H1 (cell line): ENCODE data around the gene PDGFA. TPM values are rescaled to one million over a fixed set of nuclear protein-coding genes. Genes with fewer than 3 reads are reported as not detected.

ENCODE experiments used
- CTCF ChIA-PET: fragments of 300-600 bp; sonication (Branson Sonifier 250); formaldehyde crosslinking; loops from one replicate; lab custom pipeline; 2021; ENCODE audit not compliant: partially characterized antibody; lab: Charles Lee
- POLR2A ChIA-PET: fragments of 300-600 bp; sonication (Branson Sonifier 250); formaldehyde crosslinking; loops from one replicate; lab custom pipeline; 2021; ENCODE audit warnings: inconsistent platforms; ENCODE audit not compliant: partially characterized antibody; lab: Charles Lee
- DNase-seq, 2 experiments: peaks; one replicate each; pipeline versions ENCODE4 v3.0.0 to v3.0.0-alpha.2; 2010 to 2022; ENCODE audit warnings: low spot score in 2 of 2, low read depth in 1 of 2, mixed read lengths in 1 of 2
- FAIRE-seq: peaks from 2 replicates; lab custom pipeline; 2011; peaks lifted over from hg19 to GRCh38; lab: Jason Lieb, UNC
- H2AFZ ChIP-seq: 2 replicates; pipeline ENCODE4 v1.8.1; 2012; ENCODE audit warnings: low read length, inconsistent platforms
- H2AK5ac ChIP-seq: 2 replicates; pipeline ENCODE4 v1.6.1; 2013; ENCODE audit warnings: low read depth, low read length
- H2BK120ac ChIP-seq: replicated peaks from 2 replicates; pipeline ENCODE3; 2013; ENCODE audit warnings: low read depth, low read length, inconsistent platforms
- H2BK12ac ChIP-seq: 2 replicates; pipeline ENCODE4 v1.6.1; 2013; ENCODE audit warnings: low read depth, low read length
- H2BK15ac ChIP-seq: 2 replicates; pipeline ENCODE4 v1.6.1; 2013; ENCODE audit warnings: low read length
- H2BK20ac ChIP-seq: 2 replicates; pipeline ENCODE4 v1.6.1; 2013; ENCODE audit warnings: low read length
- H2BK5ac ChIP-seq: 2 replicates; pipeline ENCODE4 v1.6.1; 2013; ENCODE audit warnings: low read depth, low read length
- H3K14ac ChIP-seq: 2 replicates; pipeline ENCODE4 v1.6.1; 2013; ENCODE audit warnings: inconsistent platforms; ENCODE audit not compliant: insufficient read length
- H3K18ac ChIP-seq: 2 replicates; pipeline ENCODE4 v1.6.1; 2013; ENCODE audit warnings: low read length; ENCODE audit errors: extremely low read depth
- H3K23ac ChIP-seq: 2 replicates; pipeline ENCODE4 v1.6.1; 2013; ENCODE audit warnings: inconsistent platforms; ENCODE audit not compliant: insufficient read length
- H3K23me2 ChIP-seq: 2 replicates; pipeline ENCODE4 v1.6.1; 2013; ENCODE audit warnings: low read depth, low read length
- H3K27ac ChIP-seq: 2 replicates; pipeline ENCODE4 v1.6.1; 2011; ENCODE audit warnings: low read depth, low read length, inconsistent platforms
- H3K27me3 ChIP-seq, 4 experiments: replicated peaks in 1 of 4; 1 replicate in 1 of 4; 2 replicates in 3 of 4; pipeline versions ENCODE4 v1.6.1 to v1.8.1; 2011 to 2013; ENCODE audit warnings: low read length in 3 of 4, mild to moderate bottlenecking in 3 of 4, inconsistent platforms in 2 of 4, mixed read lengths in 2 of 4, moderate library complexity in 1 of 4; ENCODE audit not compliant: control insufficient read depth in 3 of 4, insufficient read depth in 3 of 4; ENCODE audit errors: extremely low read depth in 1 of 4
- H3K36me3 ChIP-seq, 4 experiments: 2 replicates each; pipeline versions ENCODE4 v1.6.1 to v1.8.1; 2011 to 2013; ENCODE audit warnings: mild to moderate bottlenecking in 4 of 4, low read length in 3 of 4, moderate library complexity in 2 of 4, control low read depth in 1 of 4, inconsistent platforms in 1 of 4; ENCODE audit not compliant: insufficient read depth in 4 of 4, control insufficient read depth in 2 of 4
- H3K4ac ChIP-seq: replicated peaks from 2 replicates; pipeline ENCODE3; 2013; ENCODE audit warnings: low read length, low read depth, mixed read lengths, inconsistent platforms; ENCODE audit not compliant: insufficient read length
- H3K4me1 ChIP-seq, 4 experiments: replicated peaks in 1 of 4; 1 replicate in 1 of 4; 2 replicates in 3 of 4; pipeline versions ENCODE4 v1.6.1 to v1.8.1; 2011 to 2013; ENCODE audit warnings: low read length in 3 of 4, inconsistent platforms in 2 of 4, mixed read lengths in 1 of 4; ENCODE audit not compliant: insufficient read depth in 4 of 4, control insufficient read depth in 3 of 4
- H3K4me2 ChIP-seq, 2 experiments: 2 replicates each; pipeline versions ENCODE4 v1.6.1 to v1.8.1; 2011 to 2013; ENCODE audit warnings: low read depth in 2 of 2, low read length in 2 of 2, control low read depth in 1 of 2, inconsistent platforms in 1 of 2, mild to moderate bottlenecking in 1 of 2; ENCODE audit not compliant: insufficient read depth in 1 of 2
- H3K4me3 ChIP-seq, 4 experiments: fragments of 200-600, 300-600 bp in 1 of 4; sonication (generic), shearing (Covaris generic), sonication (Bioruptor Twin) in 1 of 4; 2 replicates each; pipeline versions ENCODE4 v1.5.1 to v1.8.1; 2011 to 2016; ENCODE audit warnings: low read length in 4 of 4, low read depth in 3 of 4, control low read depth in 2 of 4, inconsistent platforms in 2 of 4, mild to moderate bottlenecking in 2 of 4, mixed read lengths in 1 of 4, moderate library complexity in 1 of 4; ENCODE audit not compliant: insufficient read depth in 2 of 4; ENCODE audit errors: extremely low read depth in 1 of 4
- H3K56ac ChIP-seq: replicated peaks from 2 replicates; pipeline ENCODE3; 2013; ENCODE audit warnings: low read depth, mild to moderate bottlenecking, mixed read lengths, low read length, inconsistent platforms; ENCODE audit not compliant: insufficient read length
- H3K79me1 ChIP-seq: 2 replicates; pipeline ENCODE4 v1.6.1; 2013; ENCODE audit warnings: low read depth, low read length, control low read depth
- H3K79me2 ChIP-seq, 2 experiments: 2 replicates each; pipeline versions ENCODE4 v1.6.1 to v1.8.1; 2012 to 2013; ENCODE audit warnings: low read length in 2 of 2, mild to moderate bottlenecking in 2 of 2, inconsistent platforms in 1 of 2; ENCODE audit not compliant: insufficient read depth in 2 of 2, control insufficient read depth in 1 of 2
- H3K9ac ChIP-seq, 4 experiments: replicated peaks in 1 of 4; 1 replicate in 1 of 4; 2 replicates in 3 of 4; pipeline versions ENCODE4 v1.6.1 to v1.8.1; 2011 to 2013; ENCODE audit warnings: low read depth in 3 of 4, low read length in 3 of 4, control low read depth in 2 of 4, mild to moderate bottlenecking in 2 of 4, moderate library complexity in 2 of 4, inconsistent platforms in 1 of 4; ENCODE audit errors: extremely low read depth in 1 of 4
- H3K9me3 ChIP-seq, 2 experiments: 2 replicates each; pipeline versions ENCODE4 v1.6.1 to v1.8.1; 2012 to 2013; ENCODE audit warnings: mild to moderate bottlenecking in 2 of 2, moderate library complexity in 2 of 2, control low read depth in 1 of 2, inconsistent platforms in 1 of 2, low read depth in 1 of 2, low read length in 1 of 2, mixed read lengths in 1 of 2; ENCODE audit not compliant: insufficient read depth in 2 of 2
- H4K20me1 ChIP-seq, 2 experiments: replicated peaks in 1 of 2; 2 replicates each; pipeline versions ENCODE3 to v1.8.1; 2011 to 2013; ENCODE audit warnings: inconsistent platforms in 2 of 2, low read length in 2 of 2, mild to moderate bottlenecking in 1 of 2; ENCODE audit not compliant: insufficient read depth in 2 of 2, control insufficient read depth in 1 of 2
- H4K5ac ChIP-seq: 2 replicates; pipeline ENCODE4 v1.6.1; 2013; ENCODE audit warnings: low read length, low read depth, mixed read lengths, inconsistent platforms; ENCODE audit not compliant: insufficient read length
- H4K8ac ChIP-seq: 2 replicates; pipeline ENCODE4 v1.8.0; 2013; ENCODE audit warnings: mild to moderate bottlenecking, moderate library complexity, low read length, inconsistent platforms; ENCODE audit not compliant: insufficient read depth; ENCODE audit errors: extremely low read depth
- H4K91ac ChIP-seq: replicated peaks from 2 replicates; pipeline ENCODE3; 2013; ENCODE audit warnings: low read length, mixed read lengths, inconsistent platforms; ENCODE audit not compliant: insufficient read length
- WGBS, 2 experiments: shearing (Covaris generic) in 1 of 2; methylation state at CpG; one replicate each; pipeline versions ENCODE4 v1.1.6 to v1.1.7; 2013 to 2015; ENCODE audit warnings: low lambda C conversion rate in 2 of 2, mixed read lengths in 2 of 2, inconsistent platforms in 1 of 2, low coverage in 1 of 2, missing lambda C conversion rate in 1 of 2; ENCODE audit not compliant: insufficient replicate concordance in 2 of 2, insufficient coverage in 1 of 2, insufficient read length in 1 of 2; ENCODE audit errors: extremely low coverage in 1 of 2, missing lambda C conversion rate in 1 of 2; 5-methylcytosine and 5-hydroxymethylcytosine counted together
- polyA plus RNA-seq, 7 experiments: library from polyadenylated mRNA; depleted of rRNA in 3 of 7; stranded (reverse) in 5 of 7; unstranded in 2 of 7; fragments of >200 nt in 5 of 7; fragments of 200-250 nt in 2 of 7; gene quantifications; 1 replicate in 5 of 7; 2 replicates in 1 of 7; 4 replicates in 1 of 7; pipeline versions ENCODE4 v1.2.1 to v1.2.3, GENCODE V29; 2011 to 2013; ENCODE audit warnings: missing spikeins in 2 of 7, mixed read lengths in 2 of 7
- total RNA-seq: library from RNA; stranded (reverse); fragmentation: NEBNext Ultra II Directional; extraction: Animal tissue kit (Norgen Biotek cat#: 25700); gene quantifications from 2 replicates; pipeline ENCODE4 v1.2.1, GENCODE V29; 2021

PDGFA gene
- total and polyA plus RNA-seq, 2 of the 8 experiments (the other 6 are each of a cell fraction or from before 2014, with no cell fraction given): 21.1 to 43.0 TPM

GRCh38 chr7:501526-501925 is 18.1 kb downstream of the PDGFA start:
- H4K20me1 ChIP-seq: peaks cover 4 to 8% of the 10 kb centered on the region in 2 experiments
- 94% methylated on average over 7 of the region's 7 CpGs; no CpG with 5 or more reads in 1 of the 2 experiments for WGBS, 2 experiments
- H3K79me2 ChIP-seq: peaks cover 0 to 2% of the 10 kb centered on the region in 2 experiments; a peak in 1 of 4 replicates

More at GRCh38 chr7:501526-501925, 18.1 kb downstream of the PDGFA start:
- H3K79me1 ChIP-seq: peaks cover 4% of the 10 kb centered on the region
- DNase-seq (no peak), FAIRE-seq (no peak)
- no peak overlapping the region for H2AFZ ChIP-seq
- H2AK5ac ChIP-seq: no peak overlapping the region
- no peaks in the 10 kb centered on the region; a peak in 1 of 7 replicates for H3K27me3 ChIP-seq
- H4K5ac ChIP-seq: no peak overlapping the region
- H3K4ac ChIP-seq: no peak overlapping the region
- no peaks in the 10 kb centered on the region for H3K9me3 ChIP-seq
- CTCF ChIA-PET: interaction anchor here (2.0 kb wide), 1 partner anchor 12 kb away, joined by 7 read pairs; no protein-coding TSS in a partner anchor
- H3K9ac ChIP-seq: no peak overlapping the region
- POLR2A ChIA-PET: no interaction called here
- H3K23ac ChIP-seq: no peak overlapping the region
- no peak overlapping the region for H2BK120ac ChIP-seq
- H2BK20ac ChIP-seq: no peak overlapping the region
- H3K4me3 ChIP-seq: no peak overlapping the region
- H2BK12ac ChIP-seq: no peak overlapping the region
- no peaks in the 10 kb centered on the region; the same call in 1 of the 2 replicates for H3K23me2 ChIP-seq
- H3K27ac ChIP-seq: no peak overlapping the region
- H2BK5ac ChIP-seq: no peak overlapping the region
- H2BK15ac ChIP-seq: no peak overlapping the region
- H3K18ac ChIP-seq: no peak overlapping the region
- no peak overlapping the region for H4K91ac ChIP-seq
- H3K4me1 ChIP-seq: peaks cover 0 to 6% (median 0%) of the 10 kb centered on the region in 4 experiments; a peak in 2 of 7 replicates
- no peak overlapping the region for H4K8ac ChIP-seq
- no peak overlapping the region for H3K14ac ChIP-seq
- H3K56ac ChIP-seq: no peak overlapping the region
- H3K4me2 ChIP-seq: no peak overlapping the region
- H3K36me3 ChIP-seq: peaks cover 4 to 54% (median 23%) of the 10 kb centered on the region in 4 experiments; a peak in 6 of 8 replicates
